GM21515 (cell line): ENCODE results near the gene GRIN2C.

Source experiments
- ATAC-seq: cut with Tn5 transposase; IDR thresholded peaks from one replicate; pipeline ENCODE4 v1.9.1; 2021; ENCODE audit not compliant: unreplicated experiment

Gene GRIN2C

DNA sequence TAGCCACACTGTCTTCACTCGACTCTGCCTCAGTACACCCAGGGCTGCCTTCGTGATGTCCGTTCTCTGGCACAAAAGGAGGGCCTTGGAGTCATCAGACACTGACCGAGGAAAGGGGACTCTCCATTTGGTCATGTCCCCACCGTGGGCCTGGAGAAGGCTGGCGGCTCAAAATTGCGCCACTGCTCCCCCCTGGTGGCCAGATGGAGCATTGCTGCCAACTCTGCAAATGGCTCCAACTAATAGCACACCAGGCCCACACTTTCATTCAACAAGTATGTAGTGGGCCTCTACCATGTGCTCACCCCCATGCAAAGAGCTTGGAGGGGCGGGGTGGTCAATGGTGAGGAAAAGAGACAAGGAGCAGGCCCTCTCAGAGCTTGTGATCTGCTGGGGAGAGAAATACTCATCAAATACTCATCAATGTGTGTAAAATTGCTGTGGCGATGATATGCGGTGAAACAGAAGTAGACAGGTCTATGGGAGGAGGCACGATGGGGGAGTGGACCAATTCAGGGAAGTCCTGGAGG lies 5.2 kb upstream of the GRIN2C start:
- no peak for ATAC-seq

DNA sequence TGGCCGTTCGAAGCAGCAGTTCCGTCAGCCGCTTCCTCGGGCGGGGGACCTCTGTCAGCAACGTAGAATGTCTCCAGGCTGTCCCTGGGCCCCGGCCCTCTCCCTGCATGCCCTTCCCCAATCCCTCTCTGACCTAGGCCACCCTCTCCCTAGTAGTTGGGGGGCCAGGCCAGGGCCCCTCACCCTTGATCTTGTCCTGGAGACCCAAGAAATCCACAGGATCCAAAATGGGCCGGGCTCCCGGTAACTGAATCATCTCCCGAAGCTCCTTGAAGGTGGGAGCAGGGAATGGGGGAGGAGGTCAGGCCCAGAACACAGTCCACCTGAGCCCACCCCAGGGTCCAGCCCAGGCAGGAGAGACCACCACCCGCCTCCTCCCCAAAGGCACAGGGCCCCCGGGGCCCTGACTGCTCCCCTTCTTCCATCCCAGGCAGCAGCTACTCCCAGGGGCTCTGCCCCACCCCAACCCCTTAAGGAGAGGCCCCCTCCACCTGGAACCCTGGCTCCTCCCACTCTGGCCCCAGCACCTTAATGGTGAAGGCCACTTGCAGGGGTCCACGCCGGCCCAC lies 4.7 kb upstream of the GRIN2C start:
- ATAC-seq = no peak

DNA sequence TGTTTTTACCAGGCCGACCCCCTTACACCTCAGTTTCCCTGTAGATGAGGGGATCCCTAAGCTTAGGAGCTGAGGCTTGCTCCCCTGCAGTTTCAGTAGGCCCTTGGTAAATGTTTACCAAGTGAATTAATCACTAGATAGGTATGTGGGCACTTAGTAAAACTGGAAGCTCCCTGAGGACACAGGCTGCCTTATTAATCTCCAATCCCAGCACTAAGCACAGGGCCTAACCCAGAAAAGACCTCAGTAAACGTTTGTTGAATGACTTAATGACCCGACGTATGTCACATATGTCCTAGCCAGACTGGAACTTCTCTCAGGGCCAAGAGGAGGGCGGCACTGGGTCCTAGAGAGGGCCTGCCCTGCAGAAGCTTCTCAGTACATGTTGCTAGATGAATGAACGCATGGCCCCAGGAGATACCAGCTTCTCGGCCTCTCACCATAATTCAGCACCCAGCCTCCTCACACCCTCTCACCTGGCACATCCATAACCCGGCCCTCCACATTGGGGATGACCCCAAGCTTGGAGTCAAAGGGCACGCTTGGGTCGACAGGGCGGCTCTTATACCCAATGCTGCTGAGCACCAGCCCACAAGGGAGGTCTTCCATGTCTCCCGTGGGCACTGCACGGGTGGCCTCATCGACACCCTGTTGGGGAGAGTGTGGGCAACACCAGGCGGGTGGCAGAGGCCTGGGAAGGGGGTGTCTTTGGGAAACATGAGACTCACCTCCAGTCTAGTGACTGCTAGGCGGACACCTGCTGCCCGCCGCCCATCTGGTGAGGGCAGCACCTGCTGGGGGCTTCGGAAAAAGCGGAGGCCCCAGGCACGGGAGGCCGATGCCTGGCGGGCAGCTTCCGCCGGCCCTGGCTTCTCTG lies 4.0 kb upstream of the GRIN2C start:
- ATAC-seq = no peak

DNA sequence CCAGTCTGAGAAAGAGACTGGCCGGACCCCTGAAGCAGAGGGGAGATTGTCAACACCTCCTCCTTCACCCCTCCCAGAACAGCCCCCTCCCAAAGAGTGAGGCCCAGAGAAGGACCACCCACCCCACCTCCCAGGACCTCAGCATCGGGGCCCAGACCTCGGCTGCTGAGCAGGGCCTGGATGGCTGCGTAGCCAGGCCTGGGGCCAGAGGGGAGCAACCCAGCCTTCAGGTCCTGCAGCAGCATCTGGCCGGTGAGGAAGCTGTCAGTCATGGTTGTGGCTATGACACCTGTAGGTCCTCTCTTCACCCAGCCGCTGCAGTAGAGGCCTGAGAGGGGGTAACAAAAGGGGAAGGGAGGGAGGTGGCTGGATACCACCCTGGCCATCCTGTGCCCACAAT lies 3.2 kb upstream of the GRIN2C start:
- no peak for ATAC-seq

DNA sequence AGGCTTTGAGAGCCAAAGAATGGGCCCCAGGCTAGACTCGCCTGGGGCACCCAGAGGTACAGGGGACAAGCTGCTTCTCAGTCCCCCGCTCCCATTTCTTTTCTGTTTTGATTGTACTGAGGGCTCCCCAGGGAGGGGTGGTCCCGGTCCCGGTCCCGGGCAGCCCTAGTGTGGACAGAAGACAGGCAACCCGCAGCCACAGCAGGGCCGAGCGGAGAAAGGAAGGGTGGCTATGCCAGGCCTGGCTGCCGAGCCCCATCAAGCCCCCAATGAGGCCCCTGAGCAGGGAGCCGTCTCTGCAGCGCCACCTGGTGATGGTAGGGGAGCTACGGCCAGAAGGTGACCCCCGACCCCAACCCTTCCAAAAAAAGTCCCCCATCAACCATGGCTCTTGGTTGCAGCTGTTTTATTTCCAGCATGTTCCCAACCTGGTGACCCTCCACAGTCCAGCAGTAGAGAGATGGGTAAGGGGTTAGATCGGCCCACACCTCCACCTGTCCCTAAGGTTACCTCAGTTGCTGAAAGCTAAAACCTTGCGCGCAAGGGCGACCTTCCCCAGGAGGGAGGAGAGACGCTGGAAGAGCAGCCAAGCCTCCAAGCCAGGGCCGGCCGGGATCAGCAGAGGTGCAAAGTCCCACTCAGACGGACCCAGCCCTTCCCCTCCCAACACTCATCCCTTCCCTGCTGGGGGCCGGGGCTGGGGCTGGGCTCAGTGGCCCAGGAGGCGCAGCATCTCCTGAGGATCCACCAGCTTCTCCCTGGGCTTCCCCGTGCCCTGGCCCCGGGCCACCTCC lies 2.6 kb upstream of the GRIN2C start:
- ATAC-seq = no peak

DNA sequence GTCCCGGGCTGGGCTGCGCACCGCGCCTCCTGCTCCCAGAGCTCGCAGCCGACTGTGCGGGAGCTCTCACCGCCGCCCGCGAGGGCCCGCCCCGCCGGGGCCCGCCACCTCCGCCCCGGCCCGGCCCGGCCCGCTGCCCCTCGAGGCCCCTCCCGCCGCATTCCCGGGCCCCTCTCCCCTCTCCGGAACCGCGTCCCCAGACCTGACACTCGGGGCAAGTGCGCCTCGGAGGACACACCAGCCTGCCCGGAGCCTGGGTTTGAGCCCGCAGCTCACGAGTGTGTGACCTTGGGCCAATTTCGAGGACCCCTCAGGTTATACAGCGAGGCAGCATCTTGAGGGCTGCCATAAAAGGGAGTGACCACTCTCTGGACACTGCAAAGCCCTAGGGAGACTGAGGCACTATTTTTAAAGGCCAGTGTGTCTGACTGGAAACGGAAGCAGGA lies 2.0 kb upstream of the GRIN2C start:
- ATAC-seq = no peak

DNA sequence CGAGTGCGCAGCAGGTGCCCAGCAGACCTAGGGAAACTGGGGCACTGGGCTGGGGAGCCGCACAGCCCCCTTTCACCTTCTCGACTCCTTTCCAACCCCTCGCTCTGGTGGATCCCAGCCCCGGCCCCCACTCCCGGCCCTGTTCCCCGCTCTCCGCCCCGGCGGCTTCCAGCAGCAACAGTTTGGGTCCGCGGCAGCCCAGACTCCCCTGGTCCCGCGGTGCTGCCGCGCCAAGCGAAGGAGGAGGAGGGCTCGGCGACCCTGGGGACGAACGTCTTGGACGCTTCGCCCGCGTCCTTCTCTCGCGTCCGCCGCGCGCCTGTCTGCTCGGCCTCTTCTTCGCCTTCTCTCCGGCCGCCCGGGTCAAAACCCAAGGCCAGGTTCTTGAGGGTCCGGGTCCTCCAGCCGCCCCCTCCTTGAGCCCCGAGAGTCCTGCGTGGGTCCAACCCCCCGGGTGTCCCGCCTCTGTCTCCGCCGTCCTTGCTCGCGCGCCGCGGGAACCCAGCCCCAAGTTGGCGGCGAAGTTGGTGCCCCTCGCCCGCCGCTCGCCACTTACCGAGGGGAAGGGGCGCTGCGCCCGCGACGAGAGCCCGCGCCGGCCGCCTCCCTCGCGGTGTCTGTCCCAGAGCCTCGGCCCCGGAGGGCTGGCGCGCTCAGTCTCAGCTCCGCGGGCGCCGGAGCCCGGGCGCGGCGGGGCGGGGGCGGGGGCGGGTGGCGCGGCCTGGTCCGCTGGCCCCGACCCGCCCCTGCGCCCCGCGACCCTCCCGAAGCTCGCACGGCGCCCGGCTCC lies 1.4 kb upstream of the GRIN2C start:
- ATAC-seq = no peak

DNA sequence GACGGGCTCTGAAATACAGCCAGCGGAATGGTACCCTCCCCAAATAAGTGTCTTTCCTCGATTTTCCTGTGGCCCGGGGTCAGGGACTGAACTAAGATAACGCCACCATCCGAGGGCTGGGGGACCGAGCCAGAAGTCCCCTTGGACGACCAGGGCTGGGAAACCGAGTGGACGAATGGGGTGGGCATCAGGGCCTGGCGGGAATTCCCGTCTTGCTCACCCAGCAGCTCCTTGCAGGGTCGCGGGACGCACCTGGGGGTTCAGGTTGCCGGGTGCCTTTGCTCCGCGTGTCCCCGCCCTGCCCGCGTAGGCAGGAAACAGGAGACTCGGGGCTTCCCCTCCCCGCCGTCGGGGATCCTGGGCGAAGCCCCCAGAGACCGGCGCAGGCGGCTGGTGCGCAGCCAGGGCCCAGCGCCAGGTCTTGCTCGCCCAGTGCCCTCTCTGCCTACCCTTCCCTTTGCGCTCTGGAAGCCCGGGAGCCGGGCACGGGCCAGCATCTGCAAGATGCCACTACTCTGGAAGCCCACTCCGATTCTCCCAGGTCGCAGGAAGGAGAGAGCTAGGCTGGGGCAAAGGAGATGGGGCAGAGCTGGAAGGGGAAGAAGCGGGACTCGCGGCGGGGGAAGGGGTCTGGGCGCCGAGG lies 665 bp upstream of the GRIN2C start:
- no peak for ATAC-seq

DNA sequence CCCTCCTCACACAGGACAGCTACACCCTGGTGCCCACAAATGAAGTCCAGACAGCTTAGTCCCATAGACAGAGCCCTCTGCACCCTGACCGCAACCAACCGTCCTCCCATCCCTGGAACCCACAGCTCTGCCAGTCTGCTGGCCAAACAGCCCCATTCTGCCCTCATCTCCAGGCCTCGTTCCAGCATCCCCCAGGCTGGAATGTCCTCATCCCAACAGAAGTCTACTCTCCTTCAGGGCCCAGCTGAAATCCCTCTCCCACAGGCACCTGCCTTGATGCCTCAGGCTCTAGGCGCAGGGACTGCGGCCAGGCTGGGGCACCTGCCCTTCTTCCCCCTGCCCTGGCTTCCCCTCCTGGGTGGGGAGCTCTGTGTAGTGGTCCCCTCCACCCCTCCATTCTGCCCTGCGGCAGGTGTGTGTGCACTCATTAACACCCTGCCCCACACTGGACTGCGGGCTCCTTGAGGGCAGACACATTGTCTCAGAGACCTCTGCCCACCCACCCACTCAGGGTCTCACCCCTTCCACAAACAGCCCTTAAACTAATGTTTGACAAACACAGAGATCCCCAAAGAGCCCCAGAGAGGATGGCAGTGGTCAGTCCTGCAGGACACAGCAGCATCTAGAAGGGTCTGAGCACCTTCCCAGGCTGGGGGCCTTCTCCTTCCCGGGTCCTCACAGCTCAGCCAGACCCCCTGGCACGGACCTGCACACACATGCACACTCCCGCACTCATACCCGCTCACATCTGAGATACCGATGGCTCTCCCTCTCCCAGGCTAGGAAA lies 820 bp downstream of the GRIN2C start:
- ATAC-seq = no peak

DNA sequence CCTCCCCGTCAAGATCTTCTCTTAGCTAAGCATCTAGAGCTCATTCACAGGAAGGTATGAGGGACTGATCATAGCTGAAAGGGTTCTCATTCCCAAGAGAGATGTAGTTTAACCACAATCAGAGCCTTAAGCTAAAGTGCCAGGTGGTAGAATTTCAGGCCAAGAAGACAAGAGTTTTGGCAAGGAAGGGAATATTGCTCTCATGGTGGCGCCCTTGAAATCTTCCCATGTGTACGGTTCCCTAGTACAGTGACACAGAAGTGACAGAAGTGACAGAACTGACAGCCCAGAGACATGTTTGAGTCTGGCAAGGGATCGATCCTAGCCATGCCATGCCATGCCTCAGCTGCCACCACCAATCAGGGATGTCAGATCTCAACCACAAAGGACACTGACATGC lies 2.5 kb downstream of the GRIN2C start:
- no peak for ATAC-seq

DNA sequence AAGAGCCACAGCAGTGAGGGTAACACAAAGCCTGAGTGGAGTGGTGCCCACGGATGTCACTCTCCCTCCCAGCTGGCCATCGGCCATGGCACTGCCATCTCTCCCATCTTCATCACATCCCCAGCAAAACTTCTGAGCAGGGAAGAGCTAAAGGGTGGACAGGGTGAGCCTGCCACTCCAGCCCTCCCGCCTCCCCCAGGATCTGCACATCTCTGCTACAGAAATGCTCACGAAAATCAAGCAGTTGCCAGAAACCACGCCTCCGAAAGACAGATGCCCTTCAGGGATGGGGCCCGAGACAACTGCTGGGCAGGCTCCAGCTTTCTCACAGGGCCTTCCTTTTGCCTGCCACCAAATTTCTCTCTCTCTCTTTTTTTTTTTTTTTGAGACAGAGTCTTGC lies 3.6 kb downstream of the GRIN2C start:
- ATAC-seq = no peak

DNA sequence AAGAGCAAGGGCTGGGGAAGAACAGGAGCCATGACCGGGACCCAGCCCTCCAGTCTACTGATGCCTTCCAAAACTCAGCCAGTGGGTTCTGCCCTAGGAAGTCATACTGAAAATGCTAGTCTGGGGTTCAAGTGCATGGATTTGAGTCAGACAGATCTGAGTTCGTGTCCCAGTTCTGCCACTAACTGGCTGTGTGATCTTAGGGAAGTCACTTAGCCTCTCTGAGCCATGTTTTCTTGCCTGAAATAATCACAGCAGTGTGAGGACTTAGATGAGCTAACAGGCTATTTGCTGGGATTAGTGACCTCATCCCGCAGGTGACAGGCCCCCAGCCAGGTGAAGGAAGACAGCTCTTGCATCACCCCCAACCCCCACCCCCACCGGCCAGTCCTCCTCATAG lies 4.4 kb downstream of the GRIN2C start:
- no peak for ATAC-seq

DNA sequence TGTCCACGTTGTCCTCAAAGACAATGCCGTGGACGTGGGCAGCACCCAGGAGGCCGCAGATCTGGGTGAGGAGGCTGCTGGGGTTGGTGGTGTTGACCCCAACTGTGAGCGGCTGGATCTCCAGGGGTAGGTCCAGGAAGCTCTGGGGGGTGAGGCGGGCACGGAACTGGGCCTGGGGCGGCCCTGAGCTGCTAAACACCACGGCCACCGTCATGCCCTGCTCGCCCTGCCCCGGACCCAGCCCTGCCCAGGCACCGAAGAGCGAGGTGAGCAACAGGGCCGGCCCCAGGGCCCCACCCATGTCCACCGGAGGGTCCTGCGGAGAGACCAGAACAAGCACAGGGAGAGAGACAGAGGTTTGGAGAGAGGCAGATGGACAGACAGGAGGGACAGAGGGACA lies 4.9 kb downstream of the GRIN2C start:
- ATAC-seq = no peak

DNA sequence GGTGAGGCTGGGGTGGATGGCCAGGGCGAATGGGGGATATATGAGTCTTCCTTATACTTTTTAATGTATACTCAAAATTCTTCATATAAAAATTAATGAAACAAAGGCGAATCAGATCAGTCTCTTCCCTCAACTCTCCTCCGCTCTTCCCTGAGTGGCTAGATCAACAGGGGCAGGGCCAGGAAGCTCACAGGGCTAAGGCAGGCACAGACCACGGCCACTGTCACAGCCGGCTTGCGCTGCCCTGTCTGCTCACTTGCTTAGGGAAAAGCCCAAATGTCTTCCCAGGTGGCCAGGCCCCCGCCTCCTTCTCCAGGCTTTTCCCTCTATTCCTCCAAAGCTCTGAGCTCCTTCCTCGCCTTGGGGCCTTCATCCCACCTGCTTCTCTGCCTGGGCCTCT lies 6.0 kb downstream of the GRIN2C start:
- ATAC-seq = no peak

DNA sequence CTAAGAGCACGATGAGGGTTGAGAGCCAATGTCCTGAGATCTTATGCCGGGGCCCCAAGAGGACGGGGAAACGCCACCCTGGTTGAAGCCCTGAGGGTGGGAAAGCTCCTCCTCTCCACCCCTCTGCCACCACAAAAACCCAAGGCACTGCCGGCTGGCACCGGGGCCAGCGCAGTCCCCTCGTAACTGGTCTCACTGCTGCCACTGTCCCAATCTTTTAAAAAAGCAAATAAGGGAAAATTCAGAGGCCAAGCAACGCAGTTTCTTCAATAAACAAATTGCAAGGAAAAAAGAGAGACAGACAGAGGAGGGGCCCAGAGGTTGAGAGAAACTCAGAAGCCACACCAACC lies 6.7 kb downstream of the GRIN2C start:
- no peak for ATAC-seq

DNA sequence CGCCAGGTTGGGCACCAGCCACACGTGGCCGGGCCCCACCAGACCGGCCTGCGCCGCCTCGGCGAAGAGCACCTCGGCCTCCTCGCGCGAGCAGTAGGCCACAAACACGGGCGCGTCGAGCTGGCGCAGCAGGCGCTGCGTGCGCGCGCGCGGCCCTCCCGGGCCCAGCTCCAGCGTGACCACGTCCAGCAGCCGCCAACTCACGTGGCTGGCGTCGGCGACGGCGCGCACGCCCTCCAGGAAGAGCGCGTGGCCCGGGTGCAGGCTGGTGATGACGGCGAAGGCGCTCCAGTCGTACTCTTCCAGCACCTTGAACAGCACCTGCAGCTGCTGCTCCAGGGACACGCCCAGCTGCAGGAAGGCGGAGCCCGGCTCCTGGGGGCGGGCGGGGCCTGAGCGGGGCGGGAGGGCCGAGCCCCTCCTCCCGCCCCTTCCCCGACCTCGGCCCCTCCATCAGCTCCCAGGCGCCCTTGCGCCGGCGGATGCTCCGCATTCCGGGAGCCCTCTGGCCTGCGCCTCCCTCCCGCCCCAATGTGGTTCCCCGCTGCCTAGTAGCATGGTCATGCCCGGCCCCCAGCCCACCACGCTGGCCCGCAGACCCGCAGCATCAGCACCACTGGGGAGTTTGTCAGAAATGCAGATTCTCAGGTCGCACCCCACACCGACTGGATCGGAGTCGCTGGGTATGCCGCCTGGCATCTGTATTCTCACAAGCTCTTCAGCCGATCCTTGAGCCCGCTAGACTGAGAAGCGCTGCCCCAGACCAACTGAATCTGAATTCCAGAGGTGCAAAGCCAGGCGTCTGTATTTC lies 7.2 kb downstream of the GRIN2C start:
- ATAC-seq = no peak

DNA sequence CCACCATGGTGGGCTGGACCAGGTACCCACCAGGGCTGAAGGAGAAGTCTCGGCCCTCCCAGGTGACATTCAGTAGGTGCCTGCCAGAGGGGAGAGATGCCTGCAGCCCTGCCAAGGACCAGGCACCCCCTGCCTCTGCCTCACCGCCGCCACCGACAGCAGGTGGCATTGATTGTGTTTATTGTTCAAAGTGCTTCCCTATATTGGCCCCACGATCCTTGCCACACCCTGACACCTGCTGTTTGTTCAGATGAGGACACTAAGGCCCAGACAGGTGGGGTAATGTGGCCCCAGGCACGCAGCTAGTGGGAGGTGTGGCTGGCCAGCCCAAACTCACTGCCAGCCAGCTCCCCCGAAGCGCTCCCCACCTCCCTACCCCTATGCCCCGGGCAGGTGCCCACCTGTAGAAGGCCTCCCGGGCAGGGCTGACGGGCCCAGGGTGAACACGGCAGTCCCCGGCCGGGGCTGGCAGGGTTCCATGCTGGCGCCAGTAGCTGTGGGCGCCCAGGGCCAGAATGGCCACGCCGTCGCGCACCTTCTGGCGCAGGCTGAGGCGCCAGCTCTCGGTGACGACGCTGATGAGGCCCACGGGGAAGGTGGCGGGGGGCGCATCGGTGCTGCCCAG lies 8.0 kb downstream of the GRIN2C start:
- no peak for ATAC-seq

DNA sequence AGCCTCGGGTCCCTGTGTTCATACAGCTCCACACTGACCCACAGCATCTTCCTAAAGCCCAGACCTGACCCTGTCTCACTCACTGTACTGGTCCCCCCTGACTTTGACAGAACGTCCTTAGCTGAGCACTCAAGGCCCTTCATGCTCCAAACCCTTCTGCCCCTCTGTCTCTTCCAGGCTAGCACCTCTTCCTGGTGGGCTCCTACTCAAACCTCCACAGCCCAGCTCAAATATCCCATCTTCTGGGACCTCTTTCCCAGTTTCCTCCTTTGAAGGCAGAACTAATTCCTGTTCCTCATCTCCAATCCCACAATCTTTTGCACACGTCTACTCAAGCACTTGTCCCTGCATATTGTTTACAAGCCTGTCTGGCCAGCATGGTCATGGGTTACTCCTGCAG lies 8.8 kb downstream of the GRIN2C start:
- no peak for ATAC-seq
